H9 (cell line): ENCODE results near the gene LDLRAD4. TPM values are rescaled to one million over a fixed set of nuclear protein-coding genes. Genes with fewer than 3 reads are reported as not detected.
A peak's percentile ranks its signal among the peaks of the same experiment; 100 is the strongest.

Experiments used
- DNase-seq: peaks from one replicate; pipeline ENCODE4 v3.0.0-alpha.2; 2017
- H2AFZ ChIP-seq: one replicate; pipeline ENCODE4 v1.6.1; 2013; ENCODE audit warnings: mild to moderate bottlenecking, low read length, control low read depth, moderate library complexity
- H2AK5ac ChIP-seq: 2 replicates; pipeline ENCODE4 v1.6.1; 2013; ENCODE audit warnings: low read length, control low read depth, mixed read lengths; ENCODE audit not compliant: insufficient read length
- H2BK120ac ChIP-seq: one replicate; pipeline ENCODE4 v1.6.1; 2013; ENCODE audit warnings: low read depth, mild to moderate bottlenecking, low read length, control low read depth, inconsistent platforms; ENCODE audit not compliant: poor library complexity, severe bottlenecking
- H2BK12ac ChIP-seq: 2 replicates; pipeline ENCODE4 v1.6.1; 2013; ENCODE audit warnings: low read length, control low read depth, mixed read lengths, low read depth; ENCODE audit not compliant: insufficient read length
- H2BK15ac ChIP-seq: 2 replicates; pipeline ENCODE4 v1.6.1; 2013; ENCODE audit warnings: low read depth, low read length, control low read depth
- H2BK20ac ChIP-seq: one replicate; pipeline ENCODE4 v1.6.1; 2013; ENCODE audit warnings: low read depth, mild to moderate bottlenecking, low read length, control low read depth, inconsistent platforms; ENCODE audit not compliant: poor library complexity, severe bottlenecking
- H2BK5ac ChIP-seq: 2 replicates; pipeline ENCODE4 v1.6.1; 2013; ENCODE audit warnings: low read length, control low read depth, mixed read lengths; ENCODE audit not compliant: insufficient read length
- H3K14ac ChIP-seq: 2 replicates; pipeline ENCODE4 v1.6.1; 2013; ENCODE audit warnings: low read length, control low read depth; ENCODE audit not compliant: insufficient read depth
- H3K18ac ChIP-seq: 2 replicates; pipeline ENCODE4 v1.6.1; 2013; ENCODE audit warnings: low read depth, mild to moderate bottlenecking, mixed read lengths, low read length, control low read depth; ENCODE audit not compliant: insufficient read length
- H3K23ac ChIP-seq: 2 replicates; pipeline ENCODE4 v1.6.1; 2013; ENCODE audit warnings: low read length, control low read depth, mixed read lengths, low read depth; ENCODE audit not compliant: insufficient read length
- H3K23me2 ChIP-seq: 2 replicates; pipeline ENCODE4 v1.6.1; 2013; ENCODE audit warnings: low read depth, mild to moderate bottlenecking, mixed read lengths, low read length, control low read depth; ENCODE audit not compliant: insufficient read length, poor library complexity, severe bottlenecking
- H3K27ac ChIP-seq: 2 replicates; pipeline ENCODE4 v1.5.1; 2013; ENCODE audit warnings: low read length, control low read depth, mixed read lengths, low read depth; ENCODE audit not compliant: insufficient read length
- H3K27me3 ChIP-seq: 2 replicates; pipeline ENCODE4 v1.6.1; 2013; ENCODE audit warnings: low read length, control low read depth, inconsistent platforms; ENCODE audit not compliant: insufficient read depth
- H3K4ac ChIP-seq: 2 replicates; pipeline ENCODE4 v1.6.1; 2013; ENCODE audit warnings: low read depth, mild to moderate bottlenecking, control low read depth, inconsistent platforms, low read length, moderate library complexity
- H3K4me1 ChIP-seq: 2 replicates; pipeline ENCODE4 v1.6.1; 2013; ENCODE audit warnings: low read length, control low read depth, inconsistent platforms; ENCODE audit not compliant: insufficient read depth
- H3K4me2 ChIP-seq: 2 replicates; pipeline ENCODE4 v1.6.1; 2013; ENCODE audit warnings: low read length, control low read depth, mixed read lengths; ENCODE audit not compliant: insufficient read length, insufficient read depth
- H3K56ac ChIP-seq: 2 replicates; pipeline ENCODE4 v1.6.1; 2013; ENCODE audit warnings: low read depth, mild to moderate bottlenecking, mixed read lengths, low read length, control low read depth; ENCODE audit not compliant: insufficient read length
- H3K79me1 ChIP-seq: 2 replicates; pipeline ENCODE4 v1.6.1; 2013; ENCODE audit warnings: low read depth, mild to moderate bottlenecking, moderate library complexity, low read length, control low read depth, inconsistent platforms; ENCODE audit not compliant: insufficient read depth, poor library complexity, severe bottlenecking
- H3K79me2 ChIP-seq: 2 replicates; pipeline ENCODE4 v1.6.1; 2013; ENCODE audit warnings: low read length, control low read depth, inconsistent platforms; ENCODE audit not compliant: insufficient read depth
- H3K9ac ChIP-seq: 2 replicates; pipeline ENCODE4 v1.6.1; 2013; ENCODE audit warnings: low read length, control low read depth, mixed read lengths; ENCODE audit not compliant: insufficient read length; ENCODE audit errors: extremely low read depth
- H3K9me3 ChIP-seq: one replicate; pipeline ENCODE4 v1.6.1; 2013; ENCODE audit warnings: low read depth, low read length, inconsistent platforms; ENCODE audit not compliant: control insufficient read depth
- H3T11ph ChIP-seq: one replicate; pipeline ENCODE4 v1.6.1; 2013; ENCODE audit warnings: mild to moderate bottlenecking, low read length, control low read depth, inconsistent platforms
- H4K20me1 ChIP-seq: one replicate; pipeline ENCODE4 v1.6.1; 2013; ENCODE audit not compliant: control insufficient read depth, insufficient read length, insufficient read depth
- H4K5ac ChIP-seq: 2 replicates; pipeline ENCODE4 v1.6.1; 2013; ENCODE audit warnings: low read depth, mild to moderate bottlenecking, mixed read lengths, low read length, control low read depth; ENCODE audit not compliant: insufficient read length
- H4K8ac ChIP-seq: replicated peaks from 2 replicates; pipeline ENCODE4 v1.6.1; 2013; ENCODE audit warnings: low read length, control low read depth, mixed read lengths, low read depth; ENCODE audit not compliant: insufficient read length
- H4K91ac ChIP-seq: 2 replicates; pipeline ENCODE4 v1.6.1; 2013; ENCODE audit warnings: low read depth, mild to moderate bottlenecking, moderate library complexity, mixed read lengths, low read length, control low read depth; ENCODE audit not compliant: insufficient read length
- H3K27ac Mint-ChIP-seq, 3 experiments: 2 replicates in 2 of 3; 3 replicates in 1 of 3; pipeline ENCODE4 v1.8.0; 2020 to 2021; ENCODE audit warnings: mixed read lengths in 3 of 3, mild to moderate bottlenecking in 1 of 3, moderate library complexity in 1 of 3
- H3K27me3 Mint-ChIP-seq: 2 replicates; pipeline ENCODE4 v1.8.0; 2021; ENCODE audit warnings: low read depth, mild to moderate bottlenecking, moderate library complexity, mixed read lengths
- H3K36me3 Mint-ChIP-seq, 3 experiments: 2 replicates in 2 of 3; 3 replicates in 1 of 3; pipeline ENCODE4 v1.8.0; 2020 to 2021; ENCODE audit warnings: low read depth in 3 of 3, mixed read lengths in 3 of 3; ENCODE audit not compliant: insufficient read depth in 1 of 3
- H3K4me1 Mint-ChIP-seq, 2 experiments: 2 replicates each; pipeline ENCODE4 v1.8.0; 2020; ENCODE audit warnings: mixed read lengths in 2 of 2
- H3K4me3 Mint-ChIP-seq, 2 experiments: 2 replicates in 1 of 2; 3 replicates in 1 of 2; pipeline ENCODE4 v1.8.0; 2020 to 2021; ENCODE audit warnings: mild to moderate bottlenecking in 2 of 2, mixed read lengths in 2 of 2, moderate library complexity in 1 of 2
- H3K9me3 Mint-ChIP-seq, 2 experiments: 2 replicates in 1 of 2; 3 replicates in 1 of 2; pipeline ENCODE4 v1.8.0; 2020; ENCODE audit warnings: mild to moderate bottlenecking in 2 of 2, mixed read lengths in 2 of 2, moderate library complexity in 1 of 2
- CTCF ChIP-seq: fragments of 200-600 bp; sonication (generic); conservative IDR thresholded peaks from 3 replicates; pipeline ENCODE4 v1.8.0; 2021; ENCODE audit warnings: antibody characterized with exemption, mild to moderate bottlenecking
- WGBS: extraction: QIAGEN DNeasy Blood & Tissue Kit; methylation state at CpG from one replicate; pipeline ENCODE4 v1.1.7; 2013; ENCODE audit warnings: missing lambda C conversion rate, low lambda C conversion rate, mixed read lengths; ENCODE audit not compliant: insufficient read length; ENCODE audit errors: extremely low coverage; 5-methylcytosine and 5-hydroxymethylcytosine counted together
- total RNA-seq: library from RNA; stranded (reverse); gene quantifications from 2 replicates; pipeline ENCODE4 v1.2.1, GENCODE V29; 2021

The LDLRAD4 gene
- total RNA-seq, 1 experiment from 2014 or later: 3.9 TPM

GRCh38 chr18:13216711-13217465, 1.7 kb upstream of the LDLRAD4 start:
- Histone ChIP-seq H3K9ac (no peak overlapping the region), H3K56ac (no peak overlapping the region), H3K27me3 (peaks cover 17% of the 10 kb centered on the region; the same call in 1 of the 2 replicates), H3K14ac (no peak overlapping the region), H2BK12ac (no peak overlapping the region), H2BK15ac (no peak overlapping the region), H2BK120ac (no peak overlapping the region), H3K27ac (no peak overlapping the region), H2BK5ac (no peak overlapping the region), H2BK20ac (no peak overlapping the region), H2AFZ (no peak overlapping the region), H4K20me1 (no peaks in the 10 kb centered on the region), H3K9me3 (no peaks in the 10 kb centered on the region), H3K18ac (no peak overlapping the region), H3K79me2 (no peaks in the 10 kb centered on the region), H3K23me2 (peaks cover 14% of the 10 kb centered on the region), H3K4me2 (peak overlapping the region; percentile 73), H3K79me1 (no peaks in the 10 kb centered on the region), H3T11ph (no peak overlapping the region), H4K91ac (no peak overlapping the region), H2AK5ac (no peak overlapping the region), H4K5ac (no peak overlapping the region), H3K23ac (no peak overlapping the region), H3K4me1 (no peaks in the 10 kb centered on the region), H3K4ac (no peak overlapping the region), H4K8ac (no peak overlapping the region)
- peaks cover 0 to 2% (median 0%) of the 10 kb centered on the region in 3 experiments; a peak in 2 of 7 replicates for H3K36me3 Mint-ChIP-seq
- no peak for DNase-seq
- peaks cover 23 to 28% of the 10 kb centered on the region in 2 experiments for H3K4me1 Mint-ChIP-seq
- no peak overlapping the region for H3K27ac Mint-ChIP-seq
- peak overlapping the region; percentile 57 to 88 for H3K4me3 Mint-ChIP-seq
- H3K9me3 Mint-ChIP-seq: peaks cover 0 to 1% of the 10 kb centered on the region in 2 experiments; a peak in 2 of 5 replicates
- peaks cover 56% of the 10 kb centered on the region for H3K27me3 Mint-ChIP-seq
- TF ChIP-seq CTCF: peak; percentile 36; the same call in 1 of the 3 replicates
- WGBS: no CpG with 5 or more reads among the region's 59 CpGs
